ENCODE results near the gene SLITRK3. TPM values are rescaled to one million over a fixed set of nuclear protein-coding genes. Genes with fewer than 3 reads are reported as not detected.
"Not testable (repeated sequence)": the region's sequence is repeated elsewhere in the genome, so short reads cannot be mapped to it uniquely, and the experiment has no call there.

SLITRK3 gene
- total RNA-seq, 1 donor from 2014 or later: not detected

GRCh38 chr3:165170236-165170635 is 25.9 kb downstream of the SLITRK3 start:
- Mint-ChIP-seq H3K36me3 (ENCODE audit: low read depth) (no peaks in the 10 kb centered on the region), H3K27me3 (ENCODE audit: low read depth) (no peaks in the 10 kb centered on the region), H3K27ac (no peak overlapping the region), H3K4me3 (ENCODE audit: low read depth) (no peak overlapping the region), H3K4me1 (ENCODE audit: low read depth) (no peaks in the 10 kb centered on the region), H3K9me3 (no peaks in the 10 kb centered on the region)
- intact Hi-C loops (cut with micrococcal nuclease): no loop called here
- no peak for DNase-seq (ENCODE audit: low spot score)

DNA sequence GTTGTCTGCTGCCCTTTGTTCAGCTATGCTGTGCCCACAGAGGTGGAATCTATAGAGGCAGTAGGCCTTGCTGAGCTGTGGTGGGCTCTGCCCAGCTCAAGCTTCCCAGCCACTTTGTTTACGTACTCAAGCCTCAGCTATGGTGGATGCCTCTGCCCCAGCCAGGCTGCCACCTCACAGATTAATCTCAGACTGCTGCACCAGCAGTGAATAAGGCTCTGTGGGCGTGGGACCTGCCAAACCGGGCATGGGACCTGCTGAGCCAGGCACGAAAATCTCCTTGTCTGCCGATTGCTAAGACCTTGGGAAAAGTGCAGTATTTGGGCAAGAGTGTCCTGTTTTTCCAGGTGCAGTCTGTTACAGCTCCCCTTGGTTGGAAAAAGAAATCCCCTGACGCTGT is 26.8 kb downstream of the SLITRK3 start:
- no peak overlapping the region for H3K4me3 Mint-ChIP-seq (ENCODE audit: low read depth)
- no peaks in the 10 kb centered on the region for H3K36me3 Mint-ChIP-seq (ENCODE audit: low read depth)
- H3K4me1 Mint-ChIP-seq (ENCODE audit: low read depth): no peaks in the 10 kb centered on the region
- DNase-seq (ENCODE audit: low spot score): no peak
- no peak overlapping the region for H3K27ac Mint-ChIP-seq
- H3K9me3 Mint-ChIP-seq: no peaks in the 10 kb centered on the region
- intact Hi-C loops (cut with micrococcal nuclease): no loop called here
- no peaks in the 10 kb centered on the region for H3K27me3 Mint-ChIP-seq (ENCODE audit: low read depth)

DNA sequence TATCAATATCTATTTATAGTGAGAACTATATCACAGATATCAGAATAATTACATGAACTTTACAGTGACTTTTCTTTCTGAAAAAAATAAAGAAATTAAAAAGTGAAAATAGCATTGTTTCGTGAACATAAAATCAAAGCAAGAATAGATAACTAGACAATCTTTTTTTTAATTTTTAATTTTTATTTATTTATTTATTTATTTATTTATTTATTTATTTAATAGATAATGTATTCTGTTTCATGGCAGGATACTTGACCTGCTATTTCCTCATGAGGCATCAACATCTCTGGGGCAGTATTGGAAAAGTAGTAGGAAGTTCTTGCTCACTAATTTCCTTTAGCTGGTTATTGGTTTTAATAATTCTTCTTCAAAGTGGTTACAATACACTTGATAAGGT is 33.3 kb downstream of the SLITRK3 start:
- DNase-seq (ENCODE audit: low spot score): no peak
- Mint-ChIP-seq H3K27me3 (ENCODE audit: low read depth) (no peaks in the 10 kb centered on the region), H3K9me3 (peaks cover 3% of the 10 kb centered on the region), H3K27ac (no peak overlapping the region), H3K36me3 (ENCODE audit: low read depth) (no peaks in the 10 kb centered on the region), H3K4me1 (ENCODE audit: low read depth) (no peaks in the 10 kb centered on the region), H3K4me3 (ENCODE audit: low read depth) (no peak overlapping the region)
- intact Hi-C loops (cut with micrococcal nuclease): no loop called here

DNA sequence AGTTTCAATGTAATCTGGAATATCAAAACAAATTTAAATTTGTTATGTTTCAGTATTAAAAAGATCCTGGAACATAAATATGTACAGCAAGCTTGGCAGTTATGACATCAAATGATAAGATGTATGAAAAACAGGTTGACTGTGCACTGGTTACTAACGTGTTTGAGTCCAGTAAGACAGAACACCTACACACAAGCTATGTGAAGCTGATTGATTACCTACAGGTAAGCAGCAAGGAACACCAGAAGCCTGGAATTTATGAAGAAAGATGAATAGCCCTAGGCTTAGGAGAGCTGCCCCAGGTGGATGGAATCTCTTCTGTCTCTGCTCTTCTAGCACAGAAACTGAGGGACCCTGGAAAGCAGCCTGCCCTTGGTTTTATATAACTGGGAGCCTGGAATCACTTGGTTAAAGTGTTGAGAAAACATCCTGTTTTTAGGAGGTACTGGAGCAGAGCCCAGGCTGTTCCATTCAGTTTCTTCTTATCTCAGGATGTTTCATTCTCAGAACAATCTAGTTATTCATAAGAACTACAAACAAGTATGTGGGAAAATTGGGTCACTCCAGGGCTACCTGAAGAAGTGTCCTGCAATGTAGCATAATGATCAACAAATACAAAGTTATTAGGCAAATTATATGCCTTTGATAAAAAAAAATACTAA is 36.3 kb downstream of the SLITRK3 start:
- intact Hi-C loops (cut with micrococcal nuclease): no loop called here
- no peak overlapping the region for H3K4me3 Mint-ChIP-seq (ENCODE audit: low read depth)
- no peak for DNase-seq (ENCODE audit: low spot score)
- no peak overlapping the region for H3K27ac Mint-ChIP-seq
- no peaks in the 10 kb centered on the region for H3K27me3 Mint-ChIP-seq (ENCODE audit: low read depth)
- H3K36me3 Mint-ChIP-seq (ENCODE audit: low read depth): no peaks in the 10 kb centered on the region
- peaks cover 3% of the 10 kb centered on the region for H3K9me3 Mint-ChIP-seq
- no peaks in the 10 kb centered on the region for H3K4me1 Mint-ChIP-seq (ENCODE audit: low read depth)

GRCh38 chr3:165158011-165158410 is 38.2 kb downstream of the SLITRK3 start:
- no peaks in the 10 kb centered on the region for H3K27me3 Mint-ChIP-seq (ENCODE audit: low read depth)
- intact Hi-C loops (cut with micrococcal nuclease): no loop called here

DNA sequence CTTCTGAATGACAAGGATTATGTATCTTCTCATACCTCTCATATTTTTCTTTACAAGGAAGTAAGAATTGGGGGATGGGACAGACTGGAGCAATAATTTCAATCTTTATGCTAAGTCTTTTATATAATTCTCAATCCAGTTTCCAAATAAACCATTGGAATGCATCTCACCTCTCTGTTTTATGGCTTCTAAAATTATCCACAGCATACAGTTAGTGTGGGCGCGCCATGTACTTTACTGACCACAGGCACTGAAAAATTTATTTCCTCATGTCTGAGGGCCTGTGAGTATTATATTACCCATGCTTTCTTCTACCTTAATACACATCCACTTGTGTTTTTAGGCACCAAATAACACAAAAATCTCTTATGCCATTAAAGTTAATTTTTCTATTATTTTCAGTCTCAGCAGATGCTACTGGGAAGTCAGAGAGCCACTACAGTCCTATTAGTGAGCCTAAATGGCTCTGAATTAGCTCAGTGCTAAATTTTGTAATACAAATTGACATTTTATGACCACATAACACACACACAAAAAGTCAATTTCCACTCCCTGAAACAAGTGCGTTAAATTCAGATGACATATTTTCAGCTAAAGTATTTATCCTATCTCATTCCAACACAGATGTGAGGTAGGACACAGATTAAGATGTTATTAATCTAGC is 39.3 kb downstream of the SLITRK3 start:
- no peak overlapping the region for H3K27ac Mint-ChIP-seq
- no peaks in the 10 kb centered on the region for H3K36me3 Mint-ChIP-seq (ENCODE audit: low read depth)

More at GRCh38 chr3:165158011-165158410, 38.2 kb downstream of the SLITRK3 start:
- H3K36me3 Mint-ChIP-seq (ENCODE audit: low read depth): no peaks in the 10 kb centered on the region
- DNase-seq (ENCODE audit: low spot score): no peak
- H3K9me3 Mint-ChIP-seq: peaks cover 3% of the 10 kb centered on the region
- no peaks in the 10 kb centered on the region for H3K4me1 Mint-ChIP-seq (ENCODE audit: low read depth)
- H3K27ac Mint-ChIP-seq: no peak overlapping the region
- no peak overlapping the region for H3K4me3 Mint-ChIP-seq (ENCODE audit: low read depth)

DNA sequence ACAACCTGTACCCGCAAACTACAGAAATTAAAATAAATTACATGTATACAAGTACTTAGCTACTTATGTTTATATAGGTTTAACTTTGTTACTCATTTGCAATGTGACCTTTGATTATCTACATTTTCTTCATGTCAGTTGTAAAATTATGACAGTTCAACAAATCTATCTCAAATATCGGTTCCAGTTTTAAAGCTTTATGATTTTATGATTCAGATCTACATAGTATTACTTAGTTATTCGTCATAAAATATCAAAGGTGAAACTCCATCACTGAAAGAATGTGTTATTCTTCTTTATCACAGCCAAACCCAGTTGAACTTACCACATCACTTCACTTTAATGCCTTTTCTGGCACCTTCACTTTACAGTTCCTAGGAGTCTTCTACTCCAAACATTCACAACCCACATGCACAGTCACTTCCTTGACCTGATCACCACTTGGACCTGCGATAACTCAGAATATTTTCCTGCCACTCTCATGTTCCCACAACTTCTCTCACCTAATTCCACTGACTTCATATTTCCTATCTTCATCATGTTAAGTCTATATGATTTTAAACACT is 47.2 kb downstream of the SLITRK3 start:
- H3K9me3 Mint-ChIP-seq: no peaks in the 10 kb centered on the region
- no peak for DNase-seq (ENCODE audit: low spot score)
- no peaks in the 10 kb centered on the region for H3K4me1 Mint-ChIP-seq (ENCODE audit: low read depth)
- H3K36me3 Mint-ChIP-seq (ENCODE audit: low read depth): no peaks in the 10 kb centered on the region
- intact Hi-C loops (cut with micrococcal nuclease): no loop called here
- H3K27ac Mint-ChIP-seq: no peak overlapping the region
- no peak overlapping the region for H3K4me3 Mint-ChIP-seq (ENCODE audit: low read depth)
- H3K27me3 Mint-ChIP-seq (ENCODE audit: low read depth): no peaks in the 10 kb centered on the region

More for the DNA sequence above, 39.3 kb downstream of the SLITRK3 start:
- Mint-ChIP-seq H3K9me3 (no peaks in the 10 kb centered on the region), H3K4me3 (ENCODE audit: low read depth) (no peak overlapping the region), H3K27me3 (ENCODE audit: low read depth) (no peaks in the 10 kb centered on the region), H3K4me1 (ENCODE audit: low read depth) (no peaks in the 10 kb centered on the region)
- intact Hi-C loops (cut with micrococcal nuclease): no loop called here
- DNase-seq (ENCODE audit: low spot score): no peak

DNA sequence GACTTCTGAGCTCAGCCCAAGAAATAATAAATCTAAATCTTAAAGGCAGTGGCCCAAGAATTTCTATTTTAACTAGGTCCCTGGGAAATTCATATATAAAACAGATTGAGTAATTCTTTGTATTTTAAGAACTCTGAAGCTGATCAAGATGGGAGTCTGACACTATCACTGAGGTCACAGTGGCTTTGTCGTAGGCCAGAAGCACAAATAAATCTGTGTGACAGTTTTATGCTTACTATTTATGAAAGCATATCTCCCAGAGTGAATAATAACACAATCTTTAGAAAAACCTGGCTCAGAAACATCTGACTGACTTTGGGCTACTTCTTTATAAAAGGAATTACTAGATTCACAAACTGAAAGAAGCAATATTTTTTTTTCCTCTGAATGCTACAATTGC is 51.9 kb downstream of the SLITRK3 start:
- intact Hi-C loops (cut with micrococcal nuclease): no loop called here
- Mint-ChIP-seq H3K4me1 (ENCODE audit: low read depth) (no peaks in the 10 kb centered on the region), H3K4me3 (ENCODE audit: low read depth) (no peak overlapping the region), H3K36me3 (ENCODE audit: low read depth) (no peaks in the 10 kb centered on the region), H3K27me3 (ENCODE audit: low read depth) (no peaks in the 10 kb centered on the region), H3K9me3 (peaks cover 1% of the 10 kb centered on the region), H3K27ac (no peak overlapping the region)
- no peak for DNase-seq (ENCODE audit: low spot score)

DNA sequence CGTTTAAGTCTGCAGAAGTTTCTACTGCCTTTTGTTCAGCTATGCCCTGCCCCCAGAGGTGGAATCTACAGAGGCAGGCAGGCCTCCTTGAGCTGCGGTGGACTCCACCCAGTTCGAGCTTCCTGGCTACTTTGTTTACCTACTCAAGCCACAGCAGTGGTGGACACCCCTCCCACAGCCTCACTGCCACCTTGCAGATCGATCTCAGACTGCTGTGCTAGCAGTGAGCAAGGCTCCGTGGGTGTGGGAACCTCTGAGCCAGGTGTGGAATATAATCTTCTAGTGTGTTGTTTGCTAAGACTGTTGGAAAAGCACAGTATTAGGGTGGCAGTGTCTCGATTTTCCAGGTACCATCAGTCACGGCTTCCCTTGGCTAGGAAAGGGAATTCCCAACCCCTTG is 56.3 kb downstream of the SLITRK3 start:
- intact Hi-C loops (cut with micrococcal nuclease); H3K36me3 Mint-ChIP-seq (ENCODE audit: low read depth); H3K4me1 Mint-ChIP-seq (ENCODE audit: low read depth); H3K27ac Mint-ChIP-seq; H3K4me3 Mint-ChIP-seq (ENCODE audit: low read depth); H3K27me3 Mint-ChIP-seq (ENCODE audit: low read depth); DNase-seq (ENCODE audit: low spot score): not testable (repeated sequence)
- H3K9me3 Mint-ChIP-seq: peaks cover 11% of the 10 kb centered on the region

Other genes with a start within 250 kb of the SLITRK3 start
- not detected in 2 replicates for gene SI, start 117.9 kb downstream of the SLITRK3 start, total RNA-seq